ENCODE results near the gene SPOCK1. TPM values are rescaled to one million over a fixed set of nuclear protein-coding genes. Genes with fewer than 3 reads are reported as not detected.

Gene SPOCK1
- total RNA-seq, 1 experiment from 2014 or later, result 0.27 TPM

DNA sequence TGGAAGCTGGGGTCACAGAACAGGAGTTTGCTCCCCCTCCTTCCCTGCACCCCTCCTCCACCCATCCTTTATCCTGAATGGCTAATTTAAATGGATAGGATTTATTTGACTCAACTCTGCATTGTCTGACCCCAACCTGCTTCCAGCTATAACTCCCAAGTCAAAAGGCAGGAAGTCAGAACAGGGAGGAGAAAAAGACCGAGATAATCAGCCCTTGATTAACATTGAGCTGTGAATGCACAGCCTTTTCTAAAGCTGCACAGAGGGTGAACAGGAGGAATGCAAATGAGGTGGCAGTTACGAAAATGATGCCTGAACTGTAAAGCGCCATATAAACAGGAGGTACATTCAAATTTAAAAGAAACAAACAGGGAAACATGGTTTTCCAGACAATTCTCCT, 152.8 kb downstream of the SPOCK1 start:
- BruUV-seq (replicated peaks), result no TSS peak
- H3K4me2 ChIP-seq (ENCODE audit: low read length), result no peak overlapping the region

More for the DNA sequence above, 152.8 kb downstream of the SPOCK1 start:
- RAD21 ChIA-PET (ENCODE audit: low non-redundant PET in 1 of 2, low total read pairs in 2 of 2, uncharacterized antibody in 2 of 2, unreplicated experiment in 2 of 2), result no interaction called here
- intact Hi-C loops (cut with micrococcal nuclease), result loop anchor here (10.0 kb wide), 1 partner anchor 479 kb away; no protein-coding TSS in a partner anchor
- CTCF ChIA-PET, result no interaction called here
- H3K36me3 ChIP-seq (ENCODE audit: control insufficient read depth in 1 of 2, insufficient read depth in 2 of 2, low read length in 2 of 2), result no peaks in the 10 kb centered on the region
- H3K9me3 ChIP-seq (ENCODE audit: control insufficient read depth in 1 of 2, insufficient read depth in 1 of 2, low read depth in 1 of 2, low read length in 2 of 2), result no peaks in the 10 kb centered on the region
- ATAC-seq (no peak), DNase-seq (ENCODE audit: low read depth, low spot score) (no peak)
- peaks cover 41% of the 10 kb centered on the region for H3K27me3 ChIP-seq (ENCODE audit: insufficient read depth, low read length)
- no peak overlapping the region for H3K9ac ChIP-seq (ENCODE audit: low read length)
- H3K9me2 ChIP-seq (ENCODE audit: insufficient read depth), result no peaks in the 10 kb centered on the region
- H3K4me1 ChIP-seq (ENCODE audit: control insufficient read depth in 1 of 2, insufficient read depth in 2 of 2, low read length in 2 of 2), result peaks cover 0 to 4% of the 10 kb centered on the region in 2 experiments; a peak in 1 of 4 replicates
- no peak overlapping the region for H3K27ac ChIP-seq (ENCODE audit: low read depth, low read length)
- TF ChIP-seq EGR1 (IDR thresholded peaks at IDR 0.05; ENCODE audit: low read depth) (no peak), ELF1 (IDR thresholded peaks at IDR 0.05; ENCODE audit: borderline replicate concordance, low read depth) (no peak), ZFX (IDR thresholded peaks at IDR 0.05) (no peak), SRF (IDR thresholded peaks at IDR 0.05; ENCODE audit: low read depth) (no peak), EZH2phosphoT487 (IDR thresholded peaks at IDR 0.05; ENCODE audit: borderline replicate concordance) (no peak), SIN3A (IDR thresholded peaks at IDR 0.05; ENCODE audit: low read depth) (no peak), JUND (IDR thresholded peaks at IDR 0.05) (no peak), SP1 (IDR thresholded peaks at IDR 0.05; ENCODE audit: low read depth) (no peak), ZNF274 (IDR thresholded peaks at IDR 0.05; ENCODE audit: low read depth, low read length) (no peak), EZH2 (IDR thresholded peaks at IDR 0.05) (no peak), TCF7L2 (IDR thresholded peaks at IDR 0.05; ENCODE audit: borderline replicate concordance, extremely low read depth, insufficient read depth, insufficient read length) (no peak), YY1 (IDR thresholded peaks at IDR 0.05; ENCODE audit: extremely low read depth, insufficient replicate concordance, low read depth, low read length) (no peak), RAD21 (IDR thresholded peaks at IDR 0.05; ENCODE audit: low read depth) (no peak)
- TF ChIP-seq, protein P1, sequence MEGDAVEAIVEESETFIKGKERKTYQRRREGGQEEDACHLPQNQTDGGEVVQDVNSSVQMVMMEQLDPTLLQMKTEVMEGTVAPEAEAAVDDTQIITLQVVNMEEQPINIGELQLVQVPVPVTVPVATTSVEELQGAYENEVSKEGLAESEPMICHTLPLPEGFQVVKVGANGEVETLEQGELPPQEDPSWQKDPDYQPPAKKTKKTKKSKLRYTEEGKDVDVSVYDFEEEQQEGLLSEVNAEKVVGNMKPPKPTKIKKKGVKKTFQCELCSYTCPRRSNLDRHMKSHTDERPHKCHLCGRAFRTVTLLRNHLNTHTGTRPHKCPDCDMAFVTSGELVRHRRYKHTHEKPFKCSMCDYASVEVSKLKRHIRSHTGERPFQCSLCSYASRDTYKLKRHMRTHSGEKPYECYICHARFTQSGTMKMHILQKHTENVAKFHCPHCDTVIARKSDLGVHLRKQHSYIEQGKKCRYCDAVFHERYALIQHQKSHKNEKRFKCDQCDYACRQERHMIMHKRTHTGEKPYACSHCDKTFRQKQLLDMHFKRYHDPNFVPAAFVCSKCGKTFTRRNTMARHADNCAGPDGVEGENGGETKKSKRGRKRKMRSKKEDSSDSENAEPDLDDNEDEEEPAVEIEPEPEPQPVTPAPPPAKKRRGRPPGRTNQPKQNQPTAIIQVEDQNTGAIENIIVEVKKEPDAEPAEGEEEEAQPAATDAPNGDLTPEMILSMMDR (IDR thresholded peaks at IDR 0.05 in 2 of 3, conservative IDR thresholded peaks at IDR 0.05 in 1 of 3; ENCODE audit: borderline replicate concordance in 1 of 3, insufficient read depth in 1 of 3, low read depth in 2 of 3, low read length in 2 of 3), result no peak
- TF ChIP-seq, protein P2, sequence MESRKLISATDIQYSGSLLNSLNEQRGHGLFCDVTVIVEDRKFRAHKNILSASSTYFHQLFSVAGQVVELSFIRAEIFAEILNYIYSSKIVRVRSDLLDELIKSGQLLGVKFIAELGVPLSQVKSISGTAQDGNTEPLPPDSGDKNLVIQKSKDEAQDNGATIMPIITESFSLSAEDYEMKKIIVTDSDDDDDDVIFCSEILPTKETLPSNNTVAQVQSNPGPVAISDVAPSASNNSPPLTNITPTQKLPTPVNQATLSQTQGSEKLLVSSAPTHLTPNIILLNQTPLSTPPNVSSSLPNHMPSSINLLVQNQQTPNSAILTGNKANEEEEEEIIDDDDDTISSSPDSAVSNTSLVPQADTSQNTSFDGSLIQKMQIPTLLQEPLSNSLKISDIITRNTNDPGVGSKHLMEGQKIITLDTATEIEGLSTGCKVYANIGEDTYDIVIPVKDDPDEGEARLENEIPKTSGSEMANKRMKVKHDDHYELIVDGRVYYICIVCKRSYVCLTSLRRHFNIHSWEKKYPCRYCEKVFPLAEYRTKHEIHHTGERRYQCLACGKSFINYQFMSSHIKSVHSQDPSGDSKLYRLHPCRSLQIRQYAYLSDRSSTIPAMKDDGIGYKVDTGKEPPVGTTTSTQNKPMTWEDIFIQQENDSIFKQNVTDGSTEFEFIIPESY (IDR thresholded peaks at IDR 0.05; ENCODE audit: extremely low read depth, insufficient replicate concordance, low read length), result no peak
- H3K4me3 ChIP-seq (replicated peaks in 1 of 2; ENCODE audit: low read depth in 1 of 2, low read length in 2 of 2), result no peak overlapping the region
- no peaks in the 10 kb centered on the region for H3K79me2 ChIP-seq (ENCODE audit: insufficient read depth, low read length)
- POLR2A ChIA-PET, result no interaction called here
- H2AFZ ChIP-seq (ENCODE audit: low read depth, low read length, poor library complexity, severe bottlenecking), result no peak overlapping the region
- no peaks in the 10 kb centered on the region for H4K20me1 ChIP-seq (ENCODE audit: insufficient read depth)

Data from HCT116 (cell line).